ENCODE results near the gene GPR63. TPM values are rescaled to one million over a fixed set of nuclear protein-coding genes. Genes with fewer than 3 reads are reported as not detected.

The GPR63 gene
- total and polyA plus RNA-seq, 2 donors (not counting 1 experiment from before 2014, with no cell fraction given), result 1.2 to 3.0 TPM

- no peaks in the 10 kb centered on the region for H3K27me3 ChIP-seq (ENCODE audit: control insufficient read depth, insufficient read depth, low read length)
- no peak overlapping the region for H2AFZ ChIP-seq (ENCODE audit: low read length)
- no peaks in the 10 kb centered on the region for H3K79me2 ChIP-seq (ENCODE audit: control insufficient read depth, insufficient read depth, low read length)
- no peaks in the 10 kb centered on the region for H4K20me1 ChIP-seq (ENCODE audit: control insufficient read depth, extremely low read depth, insufficient read depth, low read length)
- no peak overlapping the region for H3K9ac ChIP-seq (ENCODE audit: insufficient read depth, low read length)
- no peaks in the 10 kb centered on the region for H3K36me3 ChIP-seq (ENCODE audit: control insufficient read depth, insufficient read depth, low read length)
- H3K27ac ChIP-seq (ENCODE audit: insufficient read depth, low read length), result no peak overlapping the region
- H3K4me1 ChIP-seq (ENCODE audit: control insufficient read depth, extremely low read depth, insufficient read depth, low read length), result peaks cover 3% of the 10 kb centered on the region
- no peaks in the 10 kb centered on the region for H3K9me3 ChIP-seq (ENCODE audit: control insufficient read depth, insufficient read depth, low read depth, low read length)
- H3K4me3 ChIP-seq (replicated peaks in 1 of 4; ENCODE audit: control extremely low read depth in 1 of 4, insufficient read depth in 1 of 4, low read depth in 3 of 4, low read length in 4 of 4), result no peak overlapping the region
- no peak for DNase-seq (ENCODE audit: low read depth in 2 of 2)
- TF ChIP-seq EZH2 (IDR thresholded peaks at IDR 0.05; ENCODE audit: low read length, missing control alignments), result no peak
- TF ChIP-seq, protein P1, sequence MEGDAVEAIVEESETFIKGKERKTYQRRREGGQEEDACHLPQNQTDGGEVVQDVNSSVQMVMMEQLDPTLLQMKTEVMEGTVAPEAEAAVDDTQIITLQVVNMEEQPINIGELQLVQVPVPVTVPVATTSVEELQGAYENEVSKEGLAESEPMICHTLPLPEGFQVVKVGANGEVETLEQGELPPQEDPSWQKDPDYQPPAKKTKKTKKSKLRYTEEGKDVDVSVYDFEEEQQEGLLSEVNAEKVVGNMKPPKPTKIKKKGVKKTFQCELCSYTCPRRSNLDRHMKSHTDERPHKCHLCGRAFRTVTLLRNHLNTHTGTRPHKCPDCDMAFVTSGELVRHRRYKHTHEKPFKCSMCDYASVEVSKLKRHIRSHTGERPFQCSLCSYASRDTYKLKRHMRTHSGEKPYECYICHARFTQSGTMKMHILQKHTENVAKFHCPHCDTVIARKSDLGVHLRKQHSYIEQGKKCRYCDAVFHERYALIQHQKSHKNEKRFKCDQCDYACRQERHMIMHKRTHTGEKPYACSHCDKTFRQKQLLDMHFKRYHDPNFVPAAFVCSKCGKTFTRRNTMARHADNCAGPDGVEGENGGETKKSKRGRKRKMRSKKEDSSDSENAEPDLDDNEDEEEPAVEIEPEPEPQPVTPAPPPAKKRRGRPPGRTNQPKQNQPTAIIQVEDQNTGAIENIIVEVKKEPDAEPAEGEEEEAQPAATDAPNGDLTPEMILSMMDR (conservative IDR thresholded peaks at IDR 0.05 in 1 of 2, IDR thresholded peaks at IDR 0.05 in 1 of 2; ENCODE audit: low read depth in 1 of 2, low read length in 2 of 2), result no peak
- H3K4me2 ChIP-seq (ENCODE audit: extremely low read depth, insufficient read depth, low read length), result peak overlapping the region; percentile 10
Measured at GRCh38 chr6:96814625-96815024, 22.7 kb downstream of the GPR63 start.

GRCh38 chr6:96812077-96812703 is 25.1 kb downstream of the GPR63 start:
- H3K9me3 ChIP-seq (ENCODE audit: control insufficient read depth, insufficient read depth, low read depth, low read length), result no peaks in the 10 kb centered on the region
- H3K4me3 ChIP-seq (replicated peaks in 1 of 4; ENCODE audit: control extremely low read depth in 1 of 4, insufficient read depth in 1 of 4, low read depth in 3 of 4, low read length in 4 of 4), result no peak overlapping the region
- peak overlapping the region; percentile 23 for H3K4me2 ChIP-seq (ENCODE audit: extremely low read depth, insufficient read depth, low read length)
- no peak overlapping the region for H3K27ac ChIP-seq (ENCODE audit: insufficient read depth, low read length)
- H3K9ac ChIP-seq (ENCODE audit: insufficient read depth, low read length), result no peak overlapping the region
- peaks cover 3% of the 10 kb centered on the region for H3K4me1 ChIP-seq (ENCODE audit: control insufficient read depth, extremely low read depth, insufficient read depth, low read length)
- no peaks in the 10 kb centered on the region for H3K27me3 ChIP-seq (ENCODE audit: control insufficient read depth, insufficient read depth, low read length)
- TF ChIP-seq, protein P1 (conservative IDR thresholded peaks at IDR 0.05 in 1 of 2, IDR thresholded peaks at IDR 0.05 in 1 of 2; ENCODE audit: low read depth in 1 of 2, low read length in 2 of 2), result no peak
- no peak for TF ChIP-seq EZH2 (IDR thresholded peaks at IDR 0.05; ENCODE audit: low read length, missing control alignments)
- no peaks in the 10 kb centered on the region for H4K20me1 ChIP-seq (ENCODE audit: control insufficient read depth, extremely low read depth, insufficient read depth, low read length)
- no peaks in the 10 kb centered on the region for H3K79me2 ChIP-seq (ENCODE audit: control insufficient read depth, insufficient read depth, low read length)
- H2AFZ ChIP-seq (ENCODE audit: low read length), result no peak overlapping the region
- H3K36me3 ChIP-seq (ENCODE audit: control insufficient read depth, insufficient read depth, low read length), result no peaks in the 10 kb centered on the region
- peak; percentile 34 to 62 for DNase-seq (ENCODE audit: low read depth in 2 of 2)

GRCh38 chr6:96811670-96812069 is 25.6 kb downstream of the GPR63 start:
- DNase-seq (ENCODE audit: low read depth in 2 of 2), result no peak
- Histone ChIP-seq H3K79me2 (ENCODE audit: control insufficient read depth, insufficient read depth, low read length) (no peaks in the 10 kb centered on the region), H3K27me3 (ENCODE audit: control insufficient read depth, insufficient read depth, low read length) (no peaks in the 10 kb centered on the region), H3K4me1 (ENCODE audit: control insufficient read depth, extremely low read depth, insufficient read depth, low read length) (peaks cover 3% of the 10 kb centered on the region), H2AFZ (ENCODE audit: low read length) (no peak overlapping the region), H3K9ac (ENCODE audit: insufficient read depth, low read length) (no peak overlapping the region), H4K20me1 (ENCODE audit: control insufficient read depth, extremely low read depth, insufficient read depth, low read length) (no peaks in the 10 kb centered on the region), H3K4me3 (replicated peaks in 1 of 4; ENCODE audit: control extremely low read depth in 1 of 4, insufficient read depth in 1 of 4, low read depth in 3 of 4, low read length in 4 of 4) (no peak overlapping the region), H3K9me3 (ENCODE audit: control insufficient read depth, insufficient read depth, low read depth, low read length) (no peaks in the 10 kb centered on the region), H3K27ac (ENCODE audit: insufficient read depth, low read length) (no peak overlapping the region), H3K4me2 (ENCODE audit: extremely low read depth, insufficient read depth, low read length) (no peak overlapping the region), H3K36me3 (ENCODE audit: control insufficient read depth, insufficient read depth, low read length) (no peaks in the 10 kb centered on the region)
- TF ChIP-seq EZH2 (IDR thresholded peaks at IDR 0.05; ENCODE audit: low read length, missing control alignments), result no peak
- TF ChIP-seq, protein P1 (conservative IDR thresholded peaks at IDR 0.05 in 1 of 2, IDR thresholded peaks at IDR 0.05 in 1 of 2; ENCODE audit: low read depth in 1 of 2, low read length in 2 of 2), result no peak

Measured in fibroblast of lung (primary cell).